NCI-H187 (cell line): Measurements from ENCODE around the gene CD160.
"Not testable (repeated sequence)": the region's sequence is repeated elsewhere in the genome, so short reads cannot be mapped to it uniquely, and the experiment has no call there.

Experiments used
- DNase-seq, 2 experiments: peaks; one replicate each; lab custom pipeline; 2025; lab: John Stamatoyannopoulos, UW

CD160 gene, protein sequence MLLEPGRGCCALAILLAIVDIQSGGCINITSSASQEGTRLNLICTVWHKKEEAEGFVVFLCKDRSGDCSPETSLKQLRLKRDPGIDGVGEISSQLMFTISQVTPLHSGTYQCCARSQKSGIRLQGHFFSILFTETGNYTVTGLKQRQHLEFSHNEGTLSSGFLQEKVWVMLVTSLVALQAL

DNA sequence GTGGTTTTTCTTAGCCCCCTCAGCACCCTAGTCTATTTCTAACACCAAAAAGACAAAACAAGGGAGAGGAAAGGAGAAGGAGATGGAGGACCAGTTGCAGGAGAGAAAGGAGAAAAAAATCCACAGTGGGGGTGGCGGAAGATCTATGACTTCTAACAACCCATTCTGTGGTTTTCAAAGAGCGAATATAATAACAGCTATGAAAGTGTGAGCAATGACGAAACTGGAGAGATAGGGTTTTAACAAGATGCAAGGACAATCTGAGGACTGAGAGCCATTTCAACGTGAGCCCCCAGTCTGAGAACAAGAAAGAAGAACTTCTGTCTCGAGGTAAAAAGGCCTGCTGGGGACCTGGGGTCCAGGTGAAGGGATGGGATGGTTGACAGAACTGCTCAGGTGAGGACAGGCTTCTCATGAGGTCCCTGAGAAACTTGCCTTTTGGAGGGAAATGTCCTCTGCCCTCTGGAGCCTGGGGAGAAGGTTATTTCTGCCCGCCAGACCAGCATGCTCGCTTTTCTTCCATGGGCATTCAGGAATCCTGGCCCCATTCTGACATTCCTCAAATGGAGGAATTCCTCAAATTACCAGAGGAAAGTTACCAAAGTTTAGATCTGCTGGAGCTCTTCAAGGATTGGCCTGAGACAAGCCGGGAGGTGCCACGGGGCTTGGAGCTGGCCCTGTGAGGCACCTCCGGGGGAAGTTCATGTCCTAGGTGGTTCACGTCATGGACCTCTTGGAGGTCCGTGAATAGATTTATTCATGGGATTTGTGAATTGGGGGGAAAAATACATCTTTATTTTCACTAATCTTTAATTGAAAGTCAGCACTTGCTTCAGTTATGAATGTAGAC, at the start of gene CD160:
TSS of gene CD160 (plus strand) at position 270 of the 850 bp plus-strand sequence. CDS start 8,829 bp downstream, outside the sequence.
- DNase-seq, result no peak

DNA sequence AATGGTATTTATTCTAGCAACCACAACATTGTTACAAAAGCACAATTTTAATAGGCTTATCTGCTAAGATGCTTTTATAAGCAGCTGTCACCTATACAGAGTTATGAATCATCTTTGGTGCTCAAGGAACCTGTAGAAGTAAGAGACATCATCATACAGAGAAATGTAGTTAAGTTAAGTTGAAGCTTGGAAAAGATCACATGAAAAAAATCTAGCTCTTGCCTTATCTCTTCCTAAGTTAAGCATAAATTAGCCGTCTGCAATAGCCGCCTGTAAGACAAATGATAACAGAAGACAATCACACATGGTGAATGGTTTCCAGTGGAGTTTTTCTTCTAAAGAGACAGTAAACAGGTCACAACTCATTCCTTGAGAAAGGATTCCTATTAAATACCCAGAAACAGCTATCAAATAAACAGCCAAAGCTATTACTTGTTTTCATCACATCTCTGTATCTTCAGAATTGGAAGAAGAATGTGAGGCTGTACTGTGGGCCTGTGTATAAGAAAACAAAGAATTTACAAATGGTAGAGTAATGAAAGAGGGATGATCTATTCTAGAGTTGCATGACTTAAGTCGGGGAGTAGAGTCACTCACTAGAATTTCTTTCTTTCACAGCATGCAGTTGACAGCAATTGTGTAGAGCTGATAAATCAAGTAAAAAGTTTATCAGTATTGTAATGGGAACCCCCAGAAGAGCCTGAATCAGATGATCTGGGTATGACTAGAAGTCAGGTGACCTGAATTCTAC, 48.1 kb upstream of the CD160 start:
- not testable (repeated sequence) for DNase-seq

DNA sequence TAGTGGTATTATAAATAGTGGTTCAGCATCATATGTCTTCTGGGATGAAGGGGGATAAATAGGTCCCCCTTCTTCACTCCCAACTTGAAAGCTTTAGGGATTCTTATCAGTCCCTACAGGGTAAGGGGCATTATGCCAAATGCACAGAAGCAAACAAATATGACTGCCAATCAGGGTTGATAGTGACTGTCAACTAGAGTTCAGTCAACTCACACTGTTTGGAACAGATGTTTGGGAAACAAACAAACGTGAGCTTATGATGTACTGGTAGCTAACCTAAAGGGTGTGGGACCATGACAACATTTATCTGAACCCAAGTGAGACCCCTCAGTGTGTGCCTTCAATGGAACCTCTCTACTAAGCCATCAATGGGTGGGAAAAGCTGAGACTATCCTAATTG, 46.1 kb upstream of the CD160 start:
- DNase-seq, result not testable (repeated sequence)

DNA sequence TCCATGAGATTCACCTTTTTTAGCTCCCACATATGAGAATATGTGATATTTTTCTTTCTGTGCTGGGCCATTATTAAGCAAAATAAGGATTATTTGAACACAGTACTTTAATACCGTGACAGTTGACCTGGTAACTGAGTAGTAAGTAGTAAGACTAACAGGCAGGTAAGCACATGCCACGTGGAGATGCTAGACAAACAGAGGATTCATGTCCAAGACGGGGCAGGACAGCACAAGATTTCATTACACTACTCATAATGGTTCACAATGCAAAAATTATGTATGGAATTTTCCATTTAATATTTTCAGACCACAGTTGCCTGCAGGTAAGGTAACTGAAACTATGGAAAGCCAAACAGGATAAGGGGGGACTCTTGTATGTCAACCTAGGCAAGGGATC, 34.4 kb upstream of the CD160 start:
- DNase-seq, result not testable (repeated sequence)

DNA sequence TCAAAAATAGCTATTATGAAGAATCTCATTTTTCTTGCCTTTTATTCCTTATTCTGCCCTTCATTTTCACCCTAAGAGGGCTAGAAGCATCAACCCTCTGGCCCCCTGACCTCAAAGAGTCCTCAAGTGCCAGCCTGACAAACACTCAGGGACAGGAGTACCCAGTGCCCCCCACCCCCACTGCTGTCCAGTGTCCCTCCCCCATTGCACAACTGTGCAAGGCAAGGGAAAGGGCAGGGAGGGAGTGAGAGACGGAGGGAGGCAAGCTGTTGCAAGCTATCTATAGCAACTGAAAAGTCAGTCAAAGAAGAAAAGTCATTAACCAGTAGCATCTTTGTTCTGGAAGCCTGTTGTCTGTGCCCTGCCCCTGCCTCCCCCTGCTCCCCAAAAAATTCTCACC, 33.2 kb upstream of the CD160 start:
- not testable (repeated sequence) for DNase-seq

DNA sequence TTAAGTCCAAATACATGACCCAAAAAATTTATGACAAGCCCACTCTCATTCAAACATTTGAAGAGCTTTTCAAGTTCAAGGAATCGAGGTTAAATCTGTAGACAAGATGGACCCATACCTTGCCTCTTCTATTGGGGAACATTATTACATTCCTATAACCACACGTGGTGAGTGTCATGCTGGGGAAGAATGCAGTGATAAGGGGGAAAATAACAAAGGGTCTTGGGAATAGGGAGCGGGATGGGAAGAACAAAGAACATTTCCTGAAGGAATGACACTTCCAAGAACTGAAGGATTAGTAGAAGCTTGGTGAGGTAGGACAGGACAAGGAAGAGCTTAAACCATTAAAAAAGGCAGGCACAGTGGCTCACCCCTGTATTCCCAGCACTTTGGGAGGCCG, 31.0 kb upstream of the CD160 start:
- no peak for DNase-seq

DNA sequence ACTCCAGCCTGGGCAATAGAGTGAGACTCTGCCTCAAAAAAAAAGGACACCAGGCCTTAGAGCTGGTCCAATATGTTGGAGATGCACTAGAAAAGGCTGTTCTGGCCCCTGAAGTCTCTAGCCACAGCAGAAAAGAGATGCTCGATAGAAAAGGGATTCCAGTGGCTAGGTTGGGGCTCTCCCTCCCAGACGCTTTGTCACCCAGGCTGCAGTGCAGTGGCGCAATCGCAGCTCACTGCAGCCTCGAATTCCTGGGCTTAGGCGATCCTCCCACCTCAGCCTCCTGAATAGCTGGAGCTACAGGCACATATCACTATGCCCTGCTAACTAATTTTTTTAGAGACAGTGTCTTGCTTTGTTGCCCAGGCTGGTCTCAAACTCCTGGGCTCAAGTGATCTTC, 30.4 kb upstream of the CD160 start:
- DNase-seq, result no peak

DNA sequence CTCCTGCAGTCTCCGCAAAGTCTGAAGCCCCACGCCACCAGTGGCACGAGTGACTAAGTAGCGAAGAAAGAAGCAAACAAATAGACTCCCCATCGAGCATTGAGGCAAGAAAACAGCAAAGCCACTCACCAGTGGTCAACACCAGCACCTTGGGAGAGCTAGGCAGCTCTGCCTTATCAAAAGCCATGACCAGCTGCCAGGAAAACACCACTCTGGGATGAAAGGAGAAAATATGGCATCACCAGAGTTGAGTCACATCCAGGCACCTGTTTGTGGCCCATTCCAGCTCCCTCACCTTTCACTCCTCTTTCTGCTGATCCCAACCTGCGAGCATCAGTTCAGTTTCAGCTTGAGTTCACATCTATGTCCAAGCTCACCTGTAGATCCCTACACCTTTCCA, 29.4 kb upstream of the CD160 start:
- no peak for DNase-seq

DNA sequence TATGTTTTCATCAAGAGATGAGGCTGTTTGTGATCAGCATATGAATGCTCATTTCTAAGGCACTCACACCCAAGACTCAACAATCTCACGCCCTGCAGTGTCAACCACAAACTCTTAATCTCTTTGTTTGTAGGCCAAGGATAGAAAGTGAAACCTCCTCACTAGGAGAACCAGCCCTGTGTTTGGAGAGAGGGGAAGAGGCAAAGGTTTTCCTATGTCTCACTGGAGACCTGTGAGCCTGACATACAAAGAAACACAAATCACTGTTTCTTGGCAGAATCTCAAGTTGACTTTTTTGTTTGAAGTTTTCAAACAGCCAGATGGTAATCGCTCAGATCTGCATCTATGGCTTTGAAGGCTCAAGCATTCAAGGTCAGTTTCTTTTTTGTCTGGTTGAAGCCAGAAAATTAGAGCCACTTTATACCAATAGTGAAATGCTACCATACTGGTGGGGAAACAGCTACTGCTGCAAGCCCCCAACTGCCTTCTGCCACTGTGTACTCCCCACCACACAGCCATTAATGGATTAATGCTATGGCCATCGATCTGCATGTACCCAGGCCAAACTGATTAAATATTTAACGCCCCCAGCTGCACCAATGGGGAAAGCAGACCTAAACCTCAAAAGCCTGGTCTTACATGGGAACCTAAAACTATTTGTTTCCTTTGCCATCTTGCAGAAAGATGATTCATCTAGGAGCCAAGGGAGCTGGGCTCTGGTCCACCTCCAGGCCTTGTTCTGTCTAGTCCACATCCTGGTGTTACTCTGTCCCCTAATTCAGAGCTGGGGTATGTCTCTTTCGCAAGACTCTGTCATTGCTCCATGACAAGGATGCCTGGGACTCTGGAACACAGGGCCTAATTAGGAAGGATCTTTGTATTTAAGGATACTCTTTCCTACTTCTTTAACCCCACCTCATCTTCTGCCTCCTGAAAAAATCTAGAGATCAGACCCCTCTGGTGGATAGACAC, 28.4 kb upstream of the CD160 start:
- DNase-seq, result no peak

DNA sequence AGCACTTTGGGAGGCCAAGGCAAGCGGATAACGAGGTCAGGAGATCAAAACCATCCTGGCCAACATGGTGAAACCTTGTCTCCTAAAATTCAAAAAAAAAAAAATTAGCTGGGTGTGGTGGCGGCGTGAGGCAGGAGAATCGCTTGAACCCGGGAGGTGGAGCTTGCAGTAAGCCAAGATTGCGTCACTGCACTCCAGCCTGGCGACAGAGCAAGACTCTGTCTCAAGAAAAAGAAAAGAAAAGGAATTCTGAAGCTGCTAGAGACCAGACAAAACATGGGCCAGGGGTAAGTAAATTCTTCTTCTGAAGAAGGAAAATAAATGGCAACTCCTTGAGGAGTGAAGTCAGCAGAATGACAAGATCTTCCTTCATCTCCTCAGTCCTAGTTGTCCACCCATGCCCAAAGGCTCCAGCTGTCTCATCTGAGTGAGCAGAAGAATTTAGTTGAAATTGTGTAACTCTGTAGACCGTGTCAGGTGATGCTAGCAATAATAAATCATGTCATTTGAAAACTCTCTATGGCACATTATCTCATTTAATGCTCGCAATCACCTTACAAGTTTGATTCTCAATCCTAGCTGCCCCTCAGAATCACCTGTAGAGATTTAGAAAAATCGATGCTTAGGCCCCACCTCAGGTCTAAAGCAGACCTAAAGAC, 26.4 kb upstream of the CD160 start:
- no peak for DNase-seq

DNA sequence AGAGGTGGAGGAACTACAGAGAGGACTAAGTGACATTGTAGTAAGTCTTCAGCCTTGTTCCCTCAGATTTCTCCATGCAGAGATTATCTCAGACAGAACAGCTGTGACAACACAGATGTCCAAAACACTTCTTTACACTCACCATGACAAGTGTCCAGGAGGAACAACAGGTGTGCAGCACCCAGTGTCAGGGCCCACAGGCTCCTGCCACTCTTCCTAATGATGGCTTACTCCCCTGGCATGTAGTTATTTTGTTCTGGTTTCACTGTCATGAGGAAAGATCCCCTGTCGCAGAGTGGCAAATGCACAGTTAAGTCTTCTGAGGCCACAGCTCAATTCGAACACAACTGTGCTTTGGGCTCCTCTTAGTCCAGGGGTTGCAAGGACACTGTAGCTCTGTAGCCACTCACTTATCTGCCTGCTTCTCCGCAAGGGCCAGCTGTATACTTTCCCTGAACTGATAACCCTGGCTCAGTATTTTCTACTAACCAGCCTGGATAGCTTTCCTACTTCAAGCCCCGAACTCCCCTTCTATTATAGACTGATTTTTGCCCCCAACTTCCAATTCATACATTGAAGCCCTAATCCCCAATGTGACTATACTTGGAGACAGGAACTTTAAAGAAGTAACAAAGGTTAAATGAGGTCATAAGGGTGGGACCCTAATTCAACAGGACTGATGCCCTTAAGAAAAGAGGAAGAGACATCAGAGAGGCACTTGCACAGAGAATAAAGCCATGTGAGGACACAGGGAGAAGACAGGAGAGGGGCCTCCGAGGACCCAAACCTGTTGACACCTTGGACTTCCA, 23.3 kb upstream of the CD160 start:
- DNase-seq, result no peak

DNA sequence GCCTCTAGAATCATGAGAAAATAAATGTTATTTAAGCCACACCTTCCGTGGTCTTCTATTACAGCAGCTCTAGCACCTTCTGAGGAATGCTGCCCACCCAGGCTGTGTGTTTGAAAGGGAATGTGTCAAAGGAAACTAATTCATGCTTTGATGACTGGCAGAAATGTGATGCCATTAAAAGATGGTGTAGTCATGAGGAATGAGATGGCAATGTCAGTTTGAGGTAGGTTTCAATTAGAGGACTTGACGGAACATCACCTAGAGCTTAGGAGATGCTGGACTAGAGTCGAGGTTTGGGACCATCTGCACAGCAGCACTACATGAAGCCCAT, 22.7 kb upstream of the CD160 start:
- DNase-seq, result no peak

DNA sequence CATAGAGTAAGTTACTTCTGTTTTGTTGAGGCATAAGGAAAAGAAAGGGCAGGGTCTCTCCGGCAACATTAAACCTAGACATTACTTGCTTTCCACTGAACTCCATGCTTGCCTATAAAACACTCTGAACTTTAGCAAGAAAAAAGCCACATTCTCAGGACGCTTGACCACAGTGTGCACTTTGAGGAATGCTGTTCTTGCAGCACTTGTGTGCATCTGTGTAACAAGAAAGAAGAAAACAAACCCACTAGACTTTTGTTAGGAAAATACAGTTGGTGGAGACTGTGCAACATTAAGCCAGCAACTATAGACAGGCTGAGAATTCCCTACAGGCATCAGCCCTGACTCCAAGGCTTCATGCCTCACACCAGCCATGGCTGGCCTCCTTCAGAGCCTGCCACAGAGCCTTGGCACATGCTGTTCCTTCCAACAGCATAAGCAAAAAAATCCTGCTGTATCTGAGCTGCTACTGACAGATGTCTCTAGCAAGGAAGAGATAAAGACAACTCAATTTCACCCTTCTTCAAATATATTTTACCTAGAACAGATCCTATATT, 17.9 kb upstream of the CD160 start:
- DNase-seq, result no peak

DNA sequence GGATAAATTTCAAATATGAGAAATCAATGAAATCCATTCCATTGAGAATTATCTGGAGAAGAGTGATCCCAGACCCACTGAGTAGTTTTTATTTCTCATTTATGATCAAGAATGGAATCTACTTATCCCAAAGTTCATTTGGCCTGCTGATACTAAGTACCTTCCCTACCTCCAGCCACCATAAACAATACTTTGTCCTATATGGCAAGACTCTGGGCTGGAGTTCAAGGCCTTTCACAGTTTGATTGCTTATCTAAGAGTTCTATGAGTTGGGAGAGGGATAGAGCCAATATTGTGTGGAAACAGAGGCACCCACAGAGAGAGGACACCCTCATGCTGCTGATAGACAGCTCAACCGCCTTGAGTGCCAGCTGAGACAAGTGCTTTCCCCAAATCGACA, 17.2 kb upstream of the CD160 start:
- DNase-seq, result no peak

DNA sequence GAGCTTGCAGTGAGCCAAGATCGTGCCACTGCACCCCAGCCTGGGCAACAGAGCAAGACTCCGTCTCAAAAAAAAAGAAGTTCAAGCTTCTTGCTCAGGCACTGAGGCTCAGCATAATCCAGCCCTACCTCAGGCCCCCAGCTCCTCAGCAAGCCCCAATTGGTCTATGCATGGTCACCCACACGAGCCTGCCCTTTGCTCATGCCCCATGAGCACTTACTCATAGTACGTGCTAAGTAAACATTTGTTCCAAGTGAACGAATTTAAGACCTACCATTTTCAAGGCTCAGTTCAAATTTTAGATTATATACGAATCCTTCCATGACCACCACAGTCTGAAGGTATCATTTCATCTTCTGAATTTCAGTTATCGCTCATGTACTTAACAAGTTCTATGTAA, 16.5 kb upstream of the CD160 start:
- no peak for DNase-seq

DNA sequence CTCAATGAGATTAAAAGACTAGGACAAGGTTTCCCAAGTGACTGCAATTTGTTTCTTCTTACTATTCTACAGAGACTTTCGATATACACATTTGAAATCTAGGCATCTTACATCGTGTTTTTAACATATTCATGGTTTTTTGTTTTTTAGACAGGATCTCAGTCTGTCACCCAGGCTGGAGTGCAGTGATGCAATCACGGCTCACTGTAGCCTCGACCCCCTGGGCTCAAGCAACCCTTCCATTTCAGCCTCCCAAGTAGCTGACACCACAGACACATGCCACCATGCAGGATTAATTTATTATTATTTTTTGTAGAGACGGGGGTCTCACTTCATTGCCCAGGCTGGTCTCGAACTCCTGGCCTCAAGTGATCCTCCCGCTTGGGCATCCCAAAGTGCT, 13.7 kb upstream of the CD160 start:
- DNase-seq, result no peak

DNA sequence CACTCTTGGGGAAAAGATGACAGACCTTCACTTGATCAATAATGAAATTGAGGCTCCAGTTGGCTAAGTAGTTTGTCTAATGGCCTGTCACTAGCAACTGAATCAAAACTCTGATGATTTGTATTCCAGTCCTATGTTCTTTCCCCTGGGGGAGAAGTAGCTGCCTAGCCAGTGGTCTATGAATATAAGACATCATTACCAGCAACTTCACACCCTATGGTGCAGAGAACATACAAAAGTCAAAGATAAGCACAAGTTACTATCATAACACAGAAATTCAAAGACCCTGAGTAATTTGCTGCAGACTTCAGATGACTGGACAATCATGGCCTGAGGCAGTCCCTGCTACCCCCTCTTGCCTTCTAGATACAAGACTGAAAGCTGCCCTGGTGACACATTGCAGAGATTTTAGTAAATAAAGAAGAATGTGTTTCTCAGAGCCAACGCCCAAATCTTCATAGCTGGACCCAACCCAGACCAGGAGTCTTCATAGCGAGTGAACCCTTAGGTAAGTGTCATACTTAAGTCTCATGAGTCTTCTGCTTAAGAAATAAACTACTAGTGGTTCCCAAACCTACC, 13.1 kb upstream of the CD160 start:
- no peak for DNase-seq

DNA sequence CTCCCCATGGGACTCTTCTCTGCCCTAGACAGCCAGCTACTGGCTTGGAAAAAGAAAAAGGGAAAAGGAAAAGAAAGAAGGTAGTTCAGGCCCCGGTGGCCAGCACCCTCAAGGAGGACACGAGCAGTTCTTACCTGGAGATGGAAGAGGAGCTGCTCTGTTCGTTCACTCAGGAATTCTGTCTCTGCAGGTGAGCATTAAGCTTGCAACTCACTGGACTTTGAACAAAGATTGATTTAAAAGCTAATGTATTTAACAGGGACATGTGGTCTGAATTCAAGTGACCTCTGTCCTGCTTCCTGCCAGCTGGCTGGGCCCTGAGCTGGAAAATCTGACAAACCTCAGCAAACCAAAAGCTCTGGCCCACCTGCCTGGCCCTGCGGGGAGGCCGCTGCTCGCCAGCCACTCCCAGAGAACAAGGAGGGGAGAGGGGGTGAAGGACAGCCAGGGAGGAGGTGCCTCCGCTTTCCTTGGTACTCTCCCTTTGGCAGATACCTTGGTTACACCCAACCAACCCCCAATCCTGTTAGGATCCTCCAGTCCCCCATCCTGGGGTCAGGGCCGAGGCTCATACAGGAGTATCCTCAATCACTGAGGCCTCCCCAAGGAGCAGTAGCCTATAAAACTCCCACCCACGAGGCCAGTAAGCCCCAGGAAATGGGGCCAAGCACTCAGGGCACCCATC, 12.0 kb upstream of the CD160 start, which contains the start of gene PDZK1:
TSS of gene PDZK1 (minus strand) at position 186 of the 685 bp plus-strand sequence. CDS start 19,347 bp downstream, outside the sequence.
- DNase-seq, result no peak

DNA sequence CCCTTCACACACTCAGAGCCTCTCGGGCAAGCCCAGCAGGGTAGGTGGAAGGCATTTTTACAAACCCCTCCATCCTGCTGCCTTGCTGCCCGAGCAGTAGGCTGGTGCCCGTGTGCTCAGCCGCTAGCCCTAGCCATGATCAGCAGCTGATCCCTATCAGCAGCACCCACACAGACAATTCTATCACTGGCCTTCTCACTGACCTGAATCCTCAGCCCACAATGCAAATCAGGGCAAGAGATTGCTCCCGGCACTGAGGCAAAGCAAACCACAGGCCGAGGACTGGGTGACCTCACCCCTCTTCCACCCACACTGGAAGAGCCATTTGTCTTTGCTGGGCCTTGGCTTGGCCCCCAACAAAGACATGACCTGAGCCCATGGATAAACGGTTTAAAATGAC, 11.2 kb upstream of the CD160 start:
- no peak for DNase-seq
